ENCODE measurements around the gene RNU1-4. TPM values are rescaled to one million over a fixed set of nuclear protein-coding genes. Genes with fewer than 3 reads are reported as not detected.
"Not testable (repeated sequence)": the region's sequence is repeated elsewhere in the genome, so short reads cannot be mapped to it uniquely, and the experiment has no call there.

RNU1-4 gene
- total and polyA plus RNA-seq, 3 donors from 2014 or later: under 0.01 to 18.9 (median under 0.01) TPM

GRCh38 chr1:16720351-16721223 is 19.7 kb upstream of the RNU1-4 start:
- TF ChIP-seq CTCF (IDR thresholded peaks at IDR 0.05) (peak in 1 of 3 experiments; percentile 6), POLR2A (IDR thresholded peaks at IDR 0.05) (no peak)
- peak; percentile 18 for DNase-seq
- H3K27me3 ChIP-seq: no peaks in the 10 kb centered on the region
- no peaks in the 10 kb centered on the region for H3K9me3 ChIP-seq
- H3K27ac ChIP-seq: no peak overlapping the region
- no peaks in the 10 kb centered on the region for H3K4me1 ChIP-seq
- intact Hi-C loops (cut with DNase I; ENCODE audit: low total_unique reads): no loop called here
- H3K36me3 ChIP-seq (ENCODE audit: low read depth, missing control alignments): no peaks in the 10 kb centered on the region
- H3K4me3 ChIP-seq: no peak overlapping the region
- WGBS, 2 donors: 89 to 90% methylated on average over 13 of the region's 13 CpGs

DNA sequence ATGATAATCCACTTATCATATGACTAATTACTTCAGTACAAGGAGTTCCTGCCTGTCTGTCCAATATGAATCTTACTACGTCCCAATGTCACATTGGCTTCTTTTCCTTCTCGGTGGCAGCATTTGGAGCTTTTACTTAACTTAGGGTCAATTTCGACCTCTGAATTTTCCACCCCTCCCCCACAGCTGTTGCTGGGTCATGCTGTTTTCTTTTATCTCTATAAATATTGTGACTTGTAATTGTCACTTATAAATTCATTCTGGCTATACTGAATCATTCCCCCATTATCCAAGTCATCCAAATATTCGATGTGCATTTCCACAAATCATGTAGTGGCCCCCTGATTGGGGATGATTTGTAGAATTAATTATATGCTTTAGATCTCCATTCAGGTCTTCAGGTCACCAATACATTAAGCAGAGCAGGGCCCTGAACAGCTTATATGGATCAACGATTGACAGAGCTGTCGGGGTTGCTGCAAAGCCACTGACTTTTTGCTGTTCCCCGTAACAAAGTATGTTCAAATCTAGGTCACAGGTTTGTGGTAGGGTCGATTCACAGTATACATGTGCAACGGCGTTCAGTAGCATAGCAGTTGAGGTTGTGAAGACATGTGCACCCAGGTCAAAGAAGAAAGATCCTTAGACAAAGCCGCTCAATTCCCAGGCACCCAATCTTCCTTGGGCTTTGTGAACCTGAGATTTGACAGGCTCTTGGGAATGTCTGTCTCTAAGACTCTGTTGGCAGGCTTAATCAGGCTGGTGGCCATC is 18.3 kb upstream of the RNU1-4 start:
- TF ChIP-seq CTCF (IDR thresholded peaks at IDR 0.05) (no peak), POLR2A (IDR thresholded peaks at IDR 0.05) (no peak)
- Histone ChIP-seq H3K4me3 (no peak overlapping the region), H3K36me3 (ENCODE audit: low read depth, missing control alignments) (no peaks in the 10 kb centered on the region), H3K27ac (no peak overlapping the region), H3K27me3 (no peaks in the 10 kb centered on the region), H3K9me3 (no peaks in the 10 kb centered on the region), H3K4me1 (no peaks in the 10 kb centered on the region)
- intact Hi-C loops (cut with DNase I; ENCODE audit: low total_unique reads): no loop called here
- no peak for DNase-seq
- WGBS, 2 donors: 75 to 76% methylated on average over 11 of the region's 11 CpGs

GRCh38 chr1:16724718-16725438 is 15.4 kb upstream of the RNU1-4 start:
- 52 to 57% methylated on average over 45 of the region's 45 CpGs for WGBS, 2 donors
- peak; percentile 61 for DNase-seq
- H3K36me3 ChIP-seq (ENCODE audit: low read depth, missing control alignments): no peaks in the 10 kb centered on the region
- no peaks in the 10 kb centered on the region for H3K4me1 ChIP-seq
- no peaks in the 10 kb centered on the region for H3K27me3 ChIP-seq
- TF ChIP-seq CTCF (IDR thresholded peaks at IDR 0.05) (no peak), POLR2A (IDR thresholded peaks at IDR 0.05) (no peak)
- no peaks in the 10 kb centered on the region for H3K9me3 ChIP-seq
- intact Hi-C loops (cut with DNase I; ENCODE audit: low total_unique reads): no loop called here
- H3K27ac ChIP-seq: no peak overlapping the region
- H3K4me3 ChIP-seq: peak overlapping the region; percentile 16 to 32

GRCh38 chr1:16725439-16726245 is 14.7 kb upstream of the RNU1-4 start:
- H3K9me3 ChIP-seq; H3K27ac ChIP-seq; DNase-seq; H3K4me1 ChIP-seq; intact Hi-C loops (cut with DNase I; ENCODE audit: low total_unique reads); H3K27me3 ChIP-seq; H3K36me3 ChIP-seq (ENCODE audit: low read depth, missing control alignments): not testable (repeated sequence)
- 73 to 78% methylated on average over 10 of the region's 10 CpGs for WGBS, 2 donors
- H3K4me3 ChIP-seq: peak overlapping the region; percentile 16 to 32

Data from testis (tissue), 3 donors.